Spleen (tissue), 7 donors: ENCODE measurements around the gene BOD1.

Source experiments
- CTCF ChIP-seq, 11 experiments: fragments of 200-600 bp in 7 of 11; fragments of 450-650 bp in 4 of 11; sonication (generic) in 4 of 11; IDR thresholded peaks in 8 of 11; conservative IDR thresholded peaks in 3 of 11; 1 replicate in 7 of 11; 2 replicates in 4 of 11; pipeline versions ENCODE4 v1.4.0 to v1.8.0; 2016 to 2021; ENCODE audit warnings: antibody characterized with exemption in 11 of 11, inconsistent platforms in 4 of 11, mild to moderate bottlenecking in 1 of 11
- POLR2A ChIP-seq, 3 donors: fragments of 450-650 bp; IDR thresholded peaks; one replicate each; pipeline ENCODE4 v1.5.1; 2017; ENCODE audit warnings: antibody characterized with exemption in 3 of 3, mild to moderate bottlenecking in 1 of 3
- donor health status: DM: no; HTN: no; CAD: no; lungs with moderate emphysema.
- donor health status: DM: no; HTN: no; CAD: no.
- donor health status: DM: no; HTN: no; CAD: no.

GRCh38 chr5:173645437-173645807, 29.0 kb upstream of the BOD1 start:
- TF ChIP-seq CTCF (IDR thresholded peaks at IDR 0.05 in 8 of 11, conservative IDR thresholded peaks at IDR 0.05 in 3 of 11) (no peak), POLR2A (IDR thresholded peaks at IDR 0.05) (no peak)
